ENCODE data around the gene NUDT19.
"Not testable (repeated sequence)": the region's sequence is repeated elsewhere in the genome, so short reads cannot be mapped to it uniquely, and the experiment has no call there.

The NUDT19 gene

DNA sequence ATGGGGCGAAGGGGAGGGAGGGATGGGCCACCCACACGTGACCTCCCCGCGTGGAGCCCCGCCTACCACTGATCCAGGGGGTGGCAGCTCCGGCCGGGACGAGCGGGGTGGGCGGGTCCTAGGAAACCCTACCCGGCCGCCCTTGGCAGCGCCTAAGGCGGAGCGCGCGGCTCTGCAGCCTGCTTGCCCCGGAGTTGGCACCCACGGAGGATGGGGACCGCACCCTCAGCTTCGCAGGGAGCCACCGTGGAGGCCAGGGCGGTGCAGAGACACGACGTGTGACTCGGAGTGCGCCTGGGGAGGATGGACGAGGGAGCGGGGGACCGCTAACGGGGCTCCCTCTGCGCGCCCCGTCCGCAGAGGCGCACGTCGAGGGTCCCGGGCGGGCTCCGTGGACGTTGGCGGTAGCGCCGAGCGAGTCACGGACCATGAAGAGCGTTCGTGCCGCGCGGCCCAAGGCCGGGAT, 15.9 kb upstream of the NUDT19 start, which contains the start of gene RGS9BP:
Gene RGS9BP (plus strand): TSS at position 129 of the 466 bp plus-strand sequence. CDS start 416 bp downstream, outside the sequence.
- peak; percentile 71 to 75 for DNase-seq

DNA sequence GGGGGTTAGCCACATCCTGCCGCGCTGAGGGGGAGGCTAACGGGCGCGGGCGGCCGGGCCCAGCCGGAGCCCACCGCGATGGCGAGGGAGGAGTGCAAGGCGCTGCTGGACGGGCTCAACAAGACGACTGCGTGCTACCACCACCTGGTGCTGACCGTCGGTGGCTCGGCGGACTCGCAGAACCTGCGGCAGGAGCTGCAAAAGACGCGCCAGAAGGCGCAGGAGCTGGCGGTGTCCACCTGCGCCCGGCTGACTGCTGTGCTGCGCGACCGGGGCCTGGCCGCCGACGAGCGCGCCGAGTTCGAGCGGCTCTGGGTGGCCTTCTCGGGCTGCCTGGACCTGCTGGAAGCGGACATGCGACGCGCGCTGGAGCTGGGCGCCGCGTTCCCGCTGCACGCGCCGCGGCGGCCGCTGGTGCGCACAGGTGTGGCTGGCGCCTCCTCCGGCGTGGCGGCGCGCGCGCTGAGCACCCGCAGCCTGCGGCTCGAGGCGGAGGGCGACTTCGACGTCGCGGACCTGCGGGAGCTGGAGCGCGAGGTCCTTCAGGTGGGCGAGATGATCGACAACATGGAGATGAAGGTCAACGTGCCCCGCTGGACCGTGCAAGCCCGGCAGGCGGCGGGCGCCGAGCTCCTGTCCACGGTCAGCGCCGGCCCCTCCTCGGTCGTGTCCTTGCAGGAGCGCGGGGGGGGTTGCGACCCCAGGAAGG, 15.3 kb upstream of the NUDT19 start:
- peak in 1 of 2 donors; percentile 26 for DNase-seq

DNA sequence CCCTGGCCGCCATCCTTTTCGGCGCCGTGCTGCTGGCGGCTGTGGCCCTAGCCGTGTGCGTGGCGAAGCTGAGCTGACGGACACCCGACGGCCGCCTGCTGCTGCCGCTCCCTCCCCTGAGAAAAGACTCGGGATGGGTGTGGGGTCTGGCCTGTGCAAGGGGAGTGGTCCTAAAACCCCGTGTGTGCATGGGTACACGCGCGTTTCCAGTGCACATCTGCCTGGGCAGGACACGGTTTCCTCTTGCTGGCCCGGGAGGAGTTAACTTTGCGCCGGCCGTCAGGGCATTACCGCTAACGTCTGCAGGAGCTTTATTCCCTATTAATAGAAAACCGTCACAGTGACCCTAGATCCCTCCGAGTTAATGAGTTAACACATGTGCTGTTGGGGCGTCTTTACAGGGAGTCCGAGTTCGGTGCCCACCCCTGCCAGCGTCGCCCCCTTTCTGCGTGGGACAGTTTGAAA, 14.7 kb upstream of the NUDT19 start:
- DNase-seq = no peak

DNA sequence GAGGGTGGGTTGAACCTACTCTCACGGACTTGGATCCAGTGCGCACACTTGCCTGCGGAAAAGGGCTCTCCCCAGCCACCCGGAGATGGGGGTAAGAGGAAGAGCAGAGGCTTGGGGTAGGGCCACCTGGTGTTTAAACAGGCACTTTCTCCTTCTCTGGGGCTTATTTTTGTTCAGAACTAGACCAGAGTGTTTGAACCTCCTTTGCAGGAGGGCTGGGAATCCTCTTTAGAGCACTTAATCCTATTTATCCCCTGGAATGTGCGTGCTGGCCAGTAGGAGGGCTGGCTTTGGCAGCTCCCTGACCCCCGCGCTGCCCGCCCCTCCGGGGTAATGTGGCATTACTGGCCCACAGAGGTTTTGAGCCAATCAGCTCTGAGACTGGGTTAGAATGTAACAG, 14.0 kb upstream of the NUDT19 start:
- DNase-seq = no peak

DNA sequence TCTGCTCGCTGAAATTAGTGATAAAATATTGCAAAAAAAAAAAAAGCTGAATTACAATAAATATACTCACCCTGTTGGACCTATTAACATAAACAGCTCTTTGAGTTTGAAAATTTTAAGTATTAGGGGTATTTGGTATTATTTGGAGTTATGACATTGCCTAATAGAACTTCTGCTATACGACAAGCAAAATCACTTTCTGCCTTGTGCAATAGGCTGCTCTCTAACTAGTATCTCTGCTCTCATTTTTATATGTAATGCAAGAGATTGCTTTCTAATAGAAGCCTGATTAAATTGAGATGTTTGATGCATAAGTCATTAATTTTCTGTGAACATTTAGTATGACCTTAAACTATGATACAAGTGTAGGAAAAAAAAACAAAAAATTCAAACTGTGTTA, 10.6 kb upstream of the NUDT19 start:
- no peak for DNase-seq

DNA sequence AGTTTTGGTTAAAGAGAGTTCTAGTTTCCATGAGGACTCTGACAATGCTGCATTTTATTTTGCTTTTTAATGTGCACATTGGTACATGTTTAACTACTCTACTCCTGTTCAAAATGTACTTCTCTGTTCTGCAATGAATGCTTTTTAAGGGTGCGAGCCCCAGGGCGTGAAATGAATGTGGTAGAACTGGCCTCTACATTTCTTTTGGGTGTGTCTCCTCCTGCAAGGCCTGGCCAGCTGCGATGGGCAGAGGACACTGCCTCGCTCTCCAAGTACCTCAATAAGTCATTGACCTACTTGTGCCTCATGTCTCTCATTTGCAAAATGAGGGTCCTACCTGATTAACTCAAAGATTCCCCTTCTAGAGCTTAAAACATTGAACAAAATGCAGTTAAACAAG, 9.3 kb upstream of the NUDT19 start:
- no peak for DNase-seq

DNA sequence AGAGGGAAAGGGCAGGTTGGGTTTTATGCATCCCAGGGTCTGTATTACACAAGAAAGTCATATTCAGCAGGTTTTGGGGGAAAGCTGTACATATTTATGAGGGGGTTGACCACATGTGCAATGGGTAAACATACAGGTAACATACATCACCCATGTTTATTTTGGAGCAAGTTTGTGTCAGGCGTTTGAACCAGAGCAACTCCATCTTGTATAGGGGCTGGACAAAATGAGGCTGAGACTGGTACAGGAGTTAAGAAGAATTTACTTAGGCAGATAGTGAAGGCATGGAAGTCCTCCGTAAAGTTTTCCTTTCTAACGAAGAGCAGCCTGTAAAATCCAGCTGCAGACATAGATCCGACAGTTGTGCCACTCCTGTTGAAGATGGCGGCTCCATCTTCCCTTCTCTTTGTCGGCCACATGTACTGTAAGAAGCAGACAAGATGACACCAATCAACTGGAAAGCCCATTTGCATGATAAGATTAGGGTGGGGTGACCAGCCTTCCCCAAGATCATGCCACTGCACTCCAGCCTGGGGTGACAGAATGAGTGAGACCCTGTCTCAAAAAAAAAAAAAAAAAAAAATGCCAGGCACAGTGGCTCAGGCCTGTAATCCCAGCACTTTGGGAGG, 4.7 kb upstream of the NUDT19 start:
- no peak for DNase-seq

DNA sequence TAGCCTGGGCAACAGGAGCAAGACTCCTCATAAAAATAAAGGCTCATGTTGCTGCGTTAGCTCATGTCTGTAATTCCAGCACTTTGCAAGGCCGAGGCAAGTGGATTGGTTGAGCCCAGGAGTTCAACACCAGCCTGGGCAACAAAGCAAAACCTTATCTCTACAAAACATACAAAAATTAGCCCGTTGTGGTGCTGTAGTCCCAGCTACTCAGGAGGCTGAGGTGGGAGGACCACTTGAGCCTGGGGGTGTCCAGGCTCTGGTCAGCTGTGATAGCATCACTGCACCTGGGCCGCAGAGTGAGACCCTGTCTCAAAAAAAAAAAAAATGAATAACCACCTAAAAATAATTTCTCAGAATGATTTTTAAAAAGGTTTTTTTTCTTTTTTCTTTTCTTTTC, 3.9 kb upstream of the NUDT19 start:
- no peak for DNase-seq

DNA sequence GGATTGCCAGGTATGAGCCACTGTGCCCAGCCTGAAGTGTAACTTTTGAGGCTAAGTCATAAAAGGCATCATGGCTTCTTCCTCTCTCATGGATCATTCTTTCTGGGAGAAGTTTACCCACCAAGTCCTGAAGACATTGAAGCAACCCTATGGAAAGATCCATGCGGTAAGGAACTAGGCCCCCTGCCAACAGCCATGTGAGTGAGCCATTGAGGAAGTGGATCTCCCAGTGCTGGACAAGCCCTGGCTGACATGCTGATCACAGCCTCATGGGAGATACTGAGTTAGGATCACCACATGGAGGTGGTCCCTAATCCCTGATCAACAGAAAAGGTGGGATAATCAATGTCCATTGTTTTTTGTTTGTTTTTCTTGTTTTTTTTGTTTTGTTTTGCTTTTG, 3.3 kb upstream of the NUDT19 start:
- no peak for DNase-seq

DNA sequence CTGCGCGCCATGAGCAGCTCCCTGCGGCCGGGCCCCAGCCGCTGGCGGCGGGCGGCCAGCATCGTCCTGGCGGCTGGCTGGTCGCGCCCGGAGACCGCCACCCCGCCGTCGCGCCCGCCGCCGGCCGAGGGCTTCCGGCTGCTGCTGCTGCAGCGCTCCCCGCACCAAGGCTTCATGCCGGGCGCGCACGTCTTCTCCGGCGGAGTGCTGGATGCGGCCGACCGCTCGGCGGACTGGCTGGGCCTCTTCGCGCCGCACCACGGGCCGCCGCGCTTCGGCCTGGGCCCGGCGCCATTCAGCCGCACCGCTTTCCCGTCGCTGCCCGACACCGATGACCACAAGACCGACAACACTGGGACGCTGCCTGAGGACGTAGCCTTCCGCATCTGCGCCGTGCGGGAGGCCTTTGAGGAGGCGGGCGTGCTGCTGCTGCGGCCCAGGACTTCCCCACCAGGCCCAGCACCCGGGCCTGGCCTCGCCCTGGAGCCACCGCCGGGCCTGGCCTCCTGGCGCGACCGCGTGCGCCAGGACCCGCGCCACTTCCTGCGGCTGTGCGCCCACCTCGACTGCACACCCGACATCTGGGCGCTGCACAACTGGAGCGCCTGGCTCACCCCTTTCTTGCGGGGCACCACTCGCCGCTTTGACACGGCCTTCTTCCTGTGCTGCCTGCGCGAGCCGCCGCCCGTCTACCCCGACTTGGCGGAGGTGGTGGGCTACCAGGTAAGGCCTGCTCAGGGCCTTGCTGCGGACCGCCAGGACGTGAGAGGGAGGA, 518 bp downstream of the NUDT19 start:
- peak; percentile 52 to 65 for DNase-seq

DNA sequence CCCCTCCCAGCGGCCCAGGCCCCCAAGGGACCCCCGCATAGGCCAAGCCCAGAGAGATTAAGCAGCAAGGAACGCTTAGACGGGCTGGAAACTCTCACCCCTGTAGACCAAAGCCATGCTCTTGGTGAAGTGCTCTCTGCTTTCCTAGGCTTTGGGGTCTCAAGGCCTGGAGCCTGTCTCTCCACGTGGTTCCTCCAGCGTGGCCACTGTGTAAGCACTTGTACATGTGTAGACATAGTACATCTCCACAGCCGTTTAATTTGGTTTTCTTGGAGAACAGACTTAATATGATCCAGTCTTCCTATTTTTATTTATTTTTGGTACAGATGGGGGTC, 1.1 kb downstream of the NUDT19 start:
- no peak for DNase-seq

DNA sequence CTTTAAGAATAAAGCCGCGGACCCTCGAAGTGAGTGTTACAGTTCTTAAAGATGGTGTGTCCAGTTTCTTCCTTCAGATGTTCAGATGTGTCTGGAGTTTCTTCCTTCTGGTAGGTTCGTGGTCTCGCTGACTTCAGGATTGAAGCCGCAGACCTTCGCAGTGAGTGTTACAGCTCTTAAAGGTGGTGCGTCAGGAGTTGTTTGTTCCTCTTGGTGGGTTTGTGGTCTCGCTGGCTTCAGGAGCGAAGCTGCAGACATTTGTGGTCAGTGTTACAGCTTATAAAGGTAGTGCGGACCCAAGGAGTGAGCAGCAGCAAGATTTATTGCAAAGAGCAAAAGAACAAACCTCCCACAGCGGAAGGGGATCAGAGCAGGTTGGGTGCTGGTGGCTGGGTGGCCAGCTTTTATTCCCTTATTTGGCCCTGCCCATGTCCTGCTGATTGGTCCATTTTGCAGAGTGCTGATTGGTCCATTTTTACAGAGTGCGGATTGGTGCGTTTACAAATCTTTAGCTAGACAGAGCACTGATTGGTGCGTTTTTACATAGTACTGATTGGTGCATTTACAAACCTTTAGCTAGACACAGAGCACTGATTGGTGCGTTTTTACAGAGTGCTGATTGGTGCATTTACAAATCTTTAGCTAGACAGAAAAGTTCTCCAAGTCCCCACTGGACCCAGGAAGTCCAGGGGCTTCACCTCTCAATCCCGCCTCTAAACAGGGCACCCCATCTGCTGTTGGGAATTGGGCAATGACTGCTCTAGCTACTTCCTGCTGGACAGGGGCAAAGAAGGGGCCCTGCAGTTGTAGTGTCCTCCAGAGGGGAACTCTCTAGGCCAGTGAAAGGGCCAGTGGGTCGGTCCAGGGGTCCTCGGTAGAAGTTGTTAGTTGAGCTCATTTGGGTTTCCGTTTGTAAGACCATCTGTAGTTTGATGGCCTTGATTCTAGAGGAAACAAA, 1.8 kb downstream of the NUDT19 start:
- DNase-seq = peak; percentile 57 to 58

DNA sequence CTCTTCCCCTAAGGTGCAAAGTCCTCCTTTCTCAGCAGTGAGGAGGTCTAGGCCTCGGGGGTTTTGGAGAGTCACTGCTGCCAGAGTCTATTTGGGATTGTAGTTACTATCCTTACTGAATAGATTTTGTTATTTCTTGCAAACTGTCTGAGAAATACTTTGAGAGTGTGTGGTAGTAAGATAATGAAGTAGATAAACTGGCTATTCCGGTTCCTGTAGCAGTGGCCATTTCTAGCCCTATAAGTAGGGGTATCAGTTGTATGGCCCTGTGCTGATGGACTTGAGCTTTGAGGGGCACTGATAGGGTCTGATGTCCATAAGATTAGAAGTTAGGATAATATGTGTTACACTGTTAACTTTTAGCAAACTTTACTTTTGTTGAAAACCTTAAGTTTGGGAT, 2.7 kb downstream of the NUDT19 start:
- DNase-seq = not testable (repeated sequence)

DNA sequence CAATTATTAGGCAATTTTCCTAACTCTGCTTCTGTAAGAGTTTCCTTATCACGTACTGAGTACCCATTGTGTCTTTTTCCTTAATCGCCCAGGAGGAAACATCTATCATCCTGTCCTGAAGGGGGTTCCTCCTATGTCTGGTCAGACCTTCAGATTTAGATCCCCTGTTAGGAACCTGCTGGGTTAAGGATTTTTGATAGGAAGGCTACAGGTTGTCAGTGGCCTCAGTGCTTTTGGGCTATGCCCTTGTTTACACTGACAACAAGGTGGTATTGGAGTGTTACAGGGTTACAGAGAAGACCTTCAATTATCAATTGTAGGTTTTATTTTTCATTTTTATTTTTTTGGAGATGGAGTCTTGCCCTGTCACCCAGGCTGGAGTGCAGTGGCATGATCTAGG, 3.2 kb downstream of the NUDT19 start:
- not testable (repeated sequence) for DNase-seq

DNA sequence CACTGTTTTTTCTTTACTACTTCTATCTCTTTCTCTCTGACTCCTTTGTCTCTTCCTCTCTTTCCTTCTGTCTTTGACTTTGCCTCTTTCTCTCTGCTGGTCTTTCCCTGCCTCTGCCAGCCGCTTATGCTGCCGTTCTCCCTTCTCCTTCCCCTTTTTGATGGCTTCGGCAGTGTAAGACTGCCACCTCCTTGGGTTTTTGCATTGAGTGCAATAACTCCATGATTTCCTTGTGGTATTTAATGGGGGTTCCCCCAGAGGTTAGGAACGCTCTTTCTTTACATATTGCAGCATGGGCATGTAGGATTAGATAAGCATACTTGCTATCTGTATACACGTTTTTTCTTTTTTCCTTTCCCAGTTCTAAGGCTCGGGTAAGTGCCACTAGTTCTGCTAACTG, 3.9 kb downstream of the NUDT19 start:
- DNase-seq = not testable (repeated sequence)

DNA sequence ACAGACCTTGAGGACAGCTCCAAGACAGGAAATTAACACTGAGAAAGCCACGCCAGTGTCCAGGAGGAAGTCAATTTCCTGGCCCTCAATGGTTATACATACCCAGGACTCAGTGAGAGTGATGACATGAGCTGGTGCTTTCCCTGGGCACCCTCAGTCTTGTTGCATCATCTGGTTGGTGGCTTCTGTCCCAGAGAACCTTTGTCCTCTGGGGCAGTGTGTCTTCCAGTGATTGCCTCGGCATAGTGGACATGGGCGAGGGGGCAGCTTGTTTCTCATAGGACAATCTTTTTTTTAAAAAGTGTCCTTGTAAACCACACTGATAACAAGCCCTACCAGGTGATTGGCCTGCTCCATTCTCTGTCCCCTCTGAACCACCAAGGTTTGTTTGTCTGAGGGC, 5.2 kb downstream of the NUDT19 start:
- not testable (repeated sequence) for DNase-seq

DNA sequence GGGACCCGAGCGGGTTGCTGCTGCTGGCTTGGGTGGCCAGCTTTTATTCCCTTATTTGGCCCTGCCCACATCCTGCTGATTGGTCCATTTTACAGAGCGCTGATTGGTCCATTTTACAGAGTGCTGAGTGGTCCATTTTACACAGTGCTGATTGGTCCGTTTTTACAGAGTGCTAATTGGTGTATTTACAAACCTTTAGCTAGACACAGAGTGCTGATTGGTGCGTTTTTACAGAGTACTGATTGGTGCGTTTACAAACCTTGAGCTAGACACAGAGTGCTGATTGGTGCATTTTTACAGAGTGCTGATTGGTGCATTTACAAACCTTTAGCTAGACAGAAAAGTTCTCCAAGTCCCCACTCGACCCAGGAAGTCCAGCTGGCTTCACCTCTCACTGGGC, 8.5 kb downstream of the NUDT19 start:
- DNase-seq = not testable (repeated sequence)

DNA sequence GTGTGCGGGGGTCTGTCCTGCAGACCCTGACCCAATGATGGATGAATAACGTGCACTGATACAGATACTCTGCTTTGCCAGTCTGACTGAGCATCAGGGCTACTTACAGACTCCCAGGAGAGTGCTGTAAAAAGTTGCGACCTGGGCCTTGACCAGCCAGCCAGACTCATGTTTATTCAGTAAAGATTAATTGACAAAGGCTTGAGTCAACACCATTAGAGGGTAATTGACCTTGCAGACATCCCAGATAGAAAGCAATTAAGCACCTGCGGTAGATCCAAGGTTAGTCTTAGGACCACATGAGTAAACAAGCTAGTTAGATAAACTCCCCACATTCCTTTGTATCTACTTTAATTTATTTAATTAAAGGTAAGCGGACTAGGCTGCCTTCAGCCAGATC, 10.4 kb downstream of the NUDT19 start:
- DNase-seq = no peak

DNA sequence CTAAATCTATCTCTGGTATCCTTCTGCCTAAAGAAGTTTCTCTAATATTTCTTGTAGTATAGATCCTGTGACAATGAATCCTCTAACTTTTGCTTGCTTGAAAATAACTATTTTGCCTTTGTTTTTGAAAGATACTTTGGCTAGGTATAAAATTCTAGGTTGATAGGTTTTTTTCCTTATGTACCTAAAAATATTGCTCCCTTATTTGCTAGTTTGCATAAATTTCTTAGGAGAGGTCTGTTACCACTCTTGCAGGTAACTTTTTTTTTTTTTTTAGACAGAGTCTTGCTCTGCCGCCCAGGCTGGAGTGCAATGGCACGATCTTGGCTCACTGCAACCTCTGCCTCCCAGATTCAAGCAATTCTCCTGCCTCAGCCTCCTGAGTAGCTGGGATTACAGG, 12.4 kb downstream of the NUDT19 start:
- DNase-seq = not testable (repeated sequence)

DNA sequence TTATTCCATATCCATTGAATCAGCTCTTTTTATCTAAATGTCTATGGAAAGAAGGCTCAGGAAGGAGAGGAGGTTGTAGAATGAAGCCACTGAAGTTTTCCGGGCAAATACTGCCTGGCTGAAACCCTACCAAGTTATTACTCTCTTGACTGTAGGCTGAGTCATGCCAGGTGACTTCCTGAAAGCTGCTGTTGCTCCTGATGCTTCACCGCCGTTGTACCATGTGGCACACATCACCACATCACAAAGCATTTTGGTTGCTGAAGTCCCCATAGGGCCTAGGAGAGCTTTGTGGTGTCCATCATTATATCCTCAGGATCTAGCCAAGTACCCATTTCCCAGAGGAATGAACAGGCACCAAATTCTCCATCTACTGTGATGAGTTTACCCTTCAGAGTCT, 16.8 kb downstream of the NUDT19 start:
- DNase-seq = peak in 1 of 2 donors; percentile 11

DNA sequence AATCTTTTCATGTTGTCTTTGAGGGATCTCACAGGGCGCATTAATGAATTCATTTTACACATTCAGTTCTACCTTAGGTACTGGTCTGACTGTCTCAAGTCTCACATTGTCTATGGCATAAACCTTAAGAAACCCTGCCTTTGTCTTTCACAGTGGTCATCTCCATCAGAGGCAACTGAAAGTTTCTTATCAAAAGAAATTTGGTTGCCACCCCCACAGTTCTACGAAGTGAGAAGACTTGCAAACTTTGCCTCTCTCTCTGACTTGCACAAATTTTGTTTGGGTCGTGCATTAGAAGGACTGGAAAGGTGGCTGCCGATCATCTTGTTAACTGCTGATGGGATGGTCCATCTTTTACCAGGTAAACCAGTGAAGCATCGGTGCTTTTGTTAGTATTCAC, 17.4 kb downstream of the NUDT19 start:
- DNase-seq = no peak

DNA sequence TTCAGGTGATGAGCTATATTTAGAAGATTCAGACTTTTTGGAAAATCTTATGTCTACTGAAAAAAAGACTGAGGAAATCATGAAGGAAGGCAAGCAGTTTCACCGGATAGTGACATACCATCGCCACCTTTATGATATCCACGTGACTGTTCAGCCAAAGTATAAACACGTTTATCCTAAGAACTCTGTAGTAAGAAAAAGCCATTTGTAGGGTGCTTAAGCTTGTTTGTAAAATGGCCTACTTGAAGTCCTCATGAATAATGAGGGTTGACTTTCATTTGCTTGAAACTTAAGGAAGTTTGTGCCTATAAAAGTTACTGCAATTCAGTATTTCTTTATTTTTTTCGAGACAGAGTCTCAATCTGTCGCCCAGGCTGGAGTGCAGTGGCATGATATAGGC, 20.1 kb downstream of the NUDT19 start:
- no peak for DNase-seq

DNA sequence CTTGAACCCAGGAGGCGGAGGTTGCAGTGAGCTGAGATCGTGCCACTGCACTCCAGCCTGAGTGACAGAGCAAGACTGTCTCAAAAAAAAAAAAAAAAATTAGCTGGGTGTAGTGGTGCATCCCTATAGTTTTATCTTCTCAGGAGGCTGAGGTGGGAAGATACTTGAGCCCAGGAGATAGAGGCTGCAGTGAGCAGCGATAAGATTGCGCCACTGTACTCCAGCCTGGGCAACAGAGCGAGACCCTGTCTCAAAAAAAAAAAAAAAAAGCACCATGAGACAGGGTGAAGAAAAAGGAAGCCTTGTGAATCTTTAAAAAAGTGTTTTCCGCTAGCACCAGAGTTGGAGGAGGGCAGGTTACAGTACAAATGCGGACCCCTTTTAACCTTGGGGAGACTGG, 24.6 kb downstream of the NUDT19 start:
- DNase-seq = not testable (repeated sequence)
